Activated CD4-positive, alpha-beta T cell treated with anti-CD3 and anti-CD28 coated beads for 1 hour (primary cell): Measurements from ENCODE around the gene CDH3.

Experiments
- DNase-seq: peaks from one replicate; pipeline ENCODE4 v3.0.0-alpha.2; 2020

Gene CDH3

DNA sequence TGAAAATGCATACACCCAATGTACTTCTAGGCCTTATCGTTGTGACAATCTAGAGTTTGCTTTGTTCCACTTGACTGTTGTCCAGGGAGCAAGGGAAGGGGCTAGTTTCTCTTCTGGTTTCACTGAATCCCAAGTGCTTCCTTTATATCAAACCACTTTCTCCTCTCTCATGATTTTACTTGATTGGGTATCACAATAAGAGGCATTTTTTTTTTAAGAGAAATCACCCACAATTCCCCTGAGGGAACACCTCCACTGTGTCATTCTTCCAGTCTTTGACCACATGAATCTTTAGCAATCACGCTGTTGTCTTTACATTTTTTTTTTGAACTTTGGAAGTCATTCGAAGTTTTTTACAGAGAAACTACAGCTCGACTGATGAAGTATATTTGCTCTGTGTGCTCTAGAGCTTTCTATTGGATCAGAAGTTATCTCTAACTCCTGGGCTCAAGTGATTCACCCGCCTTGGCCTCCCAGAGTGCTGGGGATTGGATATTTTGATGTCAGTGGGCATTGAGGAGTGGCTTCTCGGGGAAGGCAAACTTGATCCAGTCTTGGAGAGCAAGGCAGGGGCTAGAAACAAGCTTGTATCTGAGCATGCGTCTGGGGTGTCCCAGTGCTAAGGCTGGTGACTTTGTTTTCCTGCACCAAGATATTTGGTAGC lies 95.0 kb downstream of the CDH3 start:
- DNase-seq = no peak

DNA sequence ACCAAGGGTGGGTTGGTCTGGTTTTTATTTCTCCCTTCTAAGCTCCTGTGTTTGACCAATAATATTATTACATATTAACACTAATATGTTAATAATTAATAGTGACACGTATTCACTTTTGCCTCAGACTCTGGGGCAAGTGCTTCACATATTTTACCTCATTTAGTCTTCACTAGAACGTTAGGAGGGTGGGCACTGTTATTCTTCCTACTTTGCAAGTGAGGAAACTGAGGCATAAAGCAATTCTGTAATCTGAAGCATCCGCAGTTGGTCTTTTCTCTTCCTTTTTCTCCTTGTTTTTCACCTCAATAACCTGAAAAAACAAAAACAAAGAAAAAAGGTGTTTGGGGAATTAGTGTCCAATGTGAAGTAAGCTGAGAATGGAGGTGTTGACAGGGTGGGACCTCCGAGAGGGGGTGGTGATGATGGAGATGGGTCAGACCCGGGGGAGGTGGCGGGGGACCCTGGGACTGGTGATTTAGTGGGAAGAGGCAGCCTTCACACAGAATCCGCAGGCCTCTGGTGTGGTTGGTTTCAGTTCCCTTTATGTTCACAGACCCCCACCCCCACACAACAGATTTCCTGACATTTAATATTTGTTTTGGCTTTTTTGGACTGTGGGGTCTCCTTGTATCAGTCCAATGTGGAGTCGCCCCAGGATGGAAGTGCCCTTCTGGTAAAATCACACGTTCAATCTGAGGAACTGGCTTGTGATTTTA lies 95.7 kb downstream of the CDH3 start:
- DNase-seq = no peak

GRCh38 chr16:68743664-68744063 lies 98.6 kb downstream of the CDH3 start:
- DNase-seq = no peak

- DNase-seq = no peak
These were observed 99.7 kb downstream of the CDH3 start for GRCh38 chr16:68744744-68745280.

GRCh38 chr16:68746951-68747350 lies 101.8 kb downstream of the CDH3 start:
- DNase-seq = no peak

GRCh38 chr16:68749432-68749831 lies 104.3 kb downstream of the CDH3 start:
- no peak for DNase-seq
